ENCODE data around the gene DPYSL4. TPM values are rescaled to one million over a fixed set of nuclear protein-coding genes. Genes with fewer than 3 reads are reported as not detected.

DPYSL4 gene
- total RNA-seq, 4 donors from 2014 or later: 1.5 to 5.0 TPM; not detected in 2

- Histone ChIP-seq H3K36me3 (no peaks in the 10 kb centered on the region), H3K9me3 (no peaks in the 10 kb centered on the region), H3K4me1 (no peaks in the 10 kb centered on the region), H3K27ac (no peak overlapping the region), H3K4me3 (no peak overlapping the region), H3K27me3 (no peaks in the 10 kb centered on the region)
- DNase-seq: peak in 1 of 2 donors; percentile 48
- TF ChIP-seq CTCF (IDR thresholded peaks at IDR 0.05) (peak; percentile 53 to 76 (median 62)), POLR2A (IDR thresholded peaks at IDR 0.05) (no peak)
- intact Hi-C loops (cut with DNase I; ENCODE audit: low total_unique reads): no loop called here
Measured at GRCh38 chr10:132142396-132143161, 44.2 kb upstream of the DPYSL4 start.

GRCh38 chr10:132143162-132143561 is 43.6 kb upstream of the DPYSL4 start:
- no peak overlapping the region for H3K27ac ChIP-seq
- no peaks in the 10 kb centered on the region for H3K9me3 ChIP-seq
- no peaks in the 10 kb centered on the region for H3K4me1 ChIP-seq
- no peak for DNase-seq
- no peaks in the 10 kb centered on the region for H3K27me3 ChIP-seq
- TF ChIP-seq CTCF (IDR thresholded peaks at IDR 0.05): no peak
- TF ChIP-seq POLR2A (IDR thresholded peaks at IDR 0.05): no peak
- H3K4me3 ChIP-seq: no peak overlapping the region
- no peaks in the 10 kb centered on the region for H3K36me3 ChIP-seq
- intact Hi-C loops (cut with DNase I; ENCODE audit: low total_unique reads): no loop called here

GRCh38 chr10:132144086-132144485 is 42.7 kb upstream of the DPYSL4 start:
- Histone ChIP-seq H3K27me3 (no peaks in the 10 kb centered on the region), H3K27ac (no peak overlapping the region), H3K4me3 (no peak overlapping the region), H3K4me1 (no peaks in the 10 kb centered on the region), H3K9me3 (no peaks in the 10 kb centered on the region), H3K36me3 (no peaks in the 10 kb centered on the region)
- intact Hi-C loops (cut with DNase I; ENCODE audit: low total_unique reads): no loop called here
- no peak for DNase-seq
- TF ChIP-seq POLR2A (IDR thresholded peaks at IDR 0.05): no peak
- TF ChIP-seq CTCF (IDR thresholded peaks at IDR 0.05): no peak

- Histone ChIP-seq H3K27ac (no peak overlapping the region), H3K36me3 (no peaks in the 10 kb centered on the region), H3K9me3 (no peaks in the 10 kb centered on the region), H3K27me3 (no peaks in the 10 kb centered on the region), H3K4me1 (no peaks in the 10 kb centered on the region), H3K4me3 (no peak overlapping the region)
- TF ChIP-seq POLR2A (IDR thresholded peaks at IDR 0.05) (no peak), CTCF (IDR thresholded peaks at IDR 0.05) (no peak)
- DNase-seq: no peak
- intact Hi-C loops (cut with DNase I; ENCODE audit: low total_unique reads): no loop called here
Measured at GRCh38 chr10:132145002-132145401, 41.7 kb upstream of the DPYSL4 start.

- intact Hi-C loops (cut with DNase I; ENCODE audit: low total_unique reads): no loop called here
- Histone ChIP-seq H3K36me3 (no peaks in the 10 kb centered on the region), H3K27ac (no peak overlapping the region), H3K27me3 (no peaks in the 10 kb centered on the region), H3K9me3 (no peaks in the 10 kb centered on the region), H3K4me3 (no peak overlapping the region), H3K4me1 (no peaks in the 10 kb centered on the region)
- TF ChIP-seq POLR2A (IDR thresholded peaks at IDR 0.05) (no peak), CTCF (IDR thresholded peaks at IDR 0.05) (no peak)
- DNase-seq: no peak
Measured at GRCh38 chr10:132145521-132146185, 41.1 kb upstream of the DPYSL4 start.
